ENCODE measurements around the gene NPAT.
"Not testable (repeated sequence)": the region's sequence is repeated elsewhere in the genome, so short reads cannot be mapped to it uniquely, and the experiment has no call there.

Gene NPAT

DNA sequence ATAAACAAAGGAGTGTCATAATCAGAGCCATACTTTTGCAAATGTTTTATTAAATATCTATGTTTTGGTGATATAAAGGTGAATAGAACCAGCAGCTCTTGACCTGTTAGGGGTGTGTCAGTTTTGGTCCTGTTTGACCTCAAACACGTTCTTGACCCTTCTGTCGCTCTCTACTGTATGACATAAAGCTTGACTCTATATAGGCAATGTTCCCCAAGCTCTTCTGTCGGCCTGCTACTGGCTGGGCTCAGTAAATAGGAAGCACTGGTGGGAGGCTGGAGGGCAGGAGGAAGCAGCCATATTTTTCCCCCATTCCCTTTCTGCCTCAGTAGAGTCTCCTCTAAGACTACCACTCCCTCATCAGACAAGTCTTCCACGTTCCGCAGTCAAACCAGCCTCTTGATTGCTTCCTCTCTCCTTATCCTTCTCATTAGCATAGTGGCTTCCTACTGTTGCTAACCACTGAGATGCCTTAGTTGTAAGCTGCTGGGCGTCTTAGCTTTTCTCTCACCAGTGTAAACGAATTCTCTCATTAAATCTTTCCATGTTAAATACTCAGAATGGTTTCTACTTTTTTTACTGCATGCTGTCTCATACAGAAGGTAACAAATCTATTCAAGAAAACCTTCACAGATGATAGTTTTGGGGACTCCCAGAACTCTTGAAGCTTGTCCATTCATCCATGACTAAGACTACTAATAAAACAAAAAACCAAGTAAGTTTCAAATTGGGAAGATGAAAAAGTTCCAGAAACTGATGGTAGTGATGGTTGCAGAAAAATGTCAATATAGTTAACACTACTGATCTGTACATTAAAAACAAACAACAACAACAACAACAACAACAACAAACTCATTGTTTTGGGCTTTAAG lies 3.3 kb downstream of the NPAT start:
- no peak for DNase-seq

DNA sequence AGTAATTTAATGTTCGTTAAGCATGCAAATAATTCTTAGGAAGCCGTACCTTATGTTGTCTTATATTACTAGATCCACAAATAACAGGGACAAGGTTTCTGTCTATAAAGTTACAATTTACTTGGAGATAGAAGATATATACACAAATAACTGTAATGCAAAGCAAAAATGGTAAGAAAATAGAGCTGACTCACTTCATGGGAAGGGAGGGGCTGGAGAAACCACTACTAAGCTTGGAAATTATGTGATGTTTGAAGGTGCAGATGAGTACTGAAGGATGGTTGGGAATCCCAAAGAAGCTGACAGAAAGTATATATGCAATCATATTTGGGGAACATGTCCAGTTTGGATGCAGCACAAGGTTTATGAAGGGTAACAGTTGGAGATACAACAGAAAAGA lies 4.0 kb downstream of the NPAT start:
- no peak for DNase-seq

DNA sequence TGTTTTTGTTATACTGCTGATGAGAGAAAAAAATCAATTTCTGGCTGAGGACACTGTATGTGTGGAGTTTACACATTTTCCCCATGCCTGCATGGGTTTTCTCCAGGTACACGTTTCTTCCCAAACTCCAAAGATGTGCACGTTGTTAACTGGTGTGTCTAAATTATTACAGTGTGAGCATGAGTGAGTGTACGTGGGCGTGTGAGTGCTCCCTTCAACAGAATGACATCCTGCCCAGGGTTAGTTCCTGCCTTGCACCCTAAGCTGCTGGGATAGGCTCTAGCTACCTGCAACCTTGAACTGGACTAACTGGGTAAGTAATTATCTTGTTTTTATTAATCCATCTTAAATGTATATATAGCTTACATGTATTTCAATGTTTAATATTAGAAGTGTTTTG lies 5.5 kb downstream of the NPAT start:
- no peak for DNase-seq

DNA sequence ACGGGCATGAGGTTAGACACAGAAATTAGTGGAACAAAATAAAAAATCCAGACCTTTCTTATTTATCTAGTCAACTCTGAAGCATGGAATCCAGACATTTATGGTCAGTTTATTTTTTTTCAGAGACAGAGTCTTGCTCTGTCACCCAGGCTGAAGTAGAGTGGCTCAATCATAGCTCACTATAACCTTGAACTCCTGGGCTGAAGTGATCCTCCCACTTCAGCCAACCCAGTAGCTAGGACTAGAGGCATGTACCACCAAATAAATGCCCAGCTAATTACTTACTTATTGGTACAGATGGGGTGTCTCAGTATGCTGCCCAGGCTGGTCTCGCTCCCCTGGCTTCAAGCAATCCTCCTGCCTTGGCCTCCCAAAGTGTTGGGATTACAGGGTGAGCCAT lies 8.7 kb downstream of the NPAT start:
- no peak for DNase-seq

DNA sequence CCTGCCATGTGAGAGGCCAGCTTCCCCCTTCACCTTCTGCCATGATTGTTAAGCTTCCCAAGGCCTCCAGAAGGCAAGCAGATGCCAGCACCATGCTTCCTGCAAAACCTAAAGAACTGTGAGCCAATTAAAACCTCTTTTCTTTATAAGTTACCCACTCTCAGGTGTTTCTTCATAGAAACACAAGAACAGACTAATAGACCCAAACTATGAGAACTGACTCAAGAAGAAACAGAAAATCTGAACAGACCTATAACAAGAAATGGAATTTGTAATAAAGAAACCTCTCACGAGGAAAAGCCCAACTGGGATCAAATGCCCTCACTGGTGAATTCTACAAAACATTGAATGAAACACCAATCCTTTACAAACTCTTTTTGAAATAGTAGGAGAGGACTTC lies 12.0 kb downstream of the NPAT start:
- DNase-seq: no peak

DNA sequence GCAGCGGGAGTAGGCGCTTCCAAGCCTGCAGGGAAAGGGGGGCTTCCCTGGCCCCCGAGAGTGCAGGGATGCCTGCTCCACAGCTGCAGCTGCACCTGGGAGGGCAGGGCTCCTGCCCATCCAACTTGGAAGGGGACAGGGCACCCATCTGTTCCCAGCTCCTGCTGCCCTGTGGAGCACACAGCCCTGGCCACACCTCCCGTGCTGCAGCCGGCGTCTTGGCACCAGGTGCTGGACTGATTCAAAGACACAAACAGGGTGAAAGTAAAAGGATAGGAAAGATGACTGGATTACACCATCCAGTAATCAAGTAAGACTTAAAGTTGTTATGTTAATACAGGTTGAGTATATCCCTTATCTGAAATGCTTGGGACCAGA lies 14.8 kb downstream of the NPAT start:
- DNase-seq: no peak

DNA sequence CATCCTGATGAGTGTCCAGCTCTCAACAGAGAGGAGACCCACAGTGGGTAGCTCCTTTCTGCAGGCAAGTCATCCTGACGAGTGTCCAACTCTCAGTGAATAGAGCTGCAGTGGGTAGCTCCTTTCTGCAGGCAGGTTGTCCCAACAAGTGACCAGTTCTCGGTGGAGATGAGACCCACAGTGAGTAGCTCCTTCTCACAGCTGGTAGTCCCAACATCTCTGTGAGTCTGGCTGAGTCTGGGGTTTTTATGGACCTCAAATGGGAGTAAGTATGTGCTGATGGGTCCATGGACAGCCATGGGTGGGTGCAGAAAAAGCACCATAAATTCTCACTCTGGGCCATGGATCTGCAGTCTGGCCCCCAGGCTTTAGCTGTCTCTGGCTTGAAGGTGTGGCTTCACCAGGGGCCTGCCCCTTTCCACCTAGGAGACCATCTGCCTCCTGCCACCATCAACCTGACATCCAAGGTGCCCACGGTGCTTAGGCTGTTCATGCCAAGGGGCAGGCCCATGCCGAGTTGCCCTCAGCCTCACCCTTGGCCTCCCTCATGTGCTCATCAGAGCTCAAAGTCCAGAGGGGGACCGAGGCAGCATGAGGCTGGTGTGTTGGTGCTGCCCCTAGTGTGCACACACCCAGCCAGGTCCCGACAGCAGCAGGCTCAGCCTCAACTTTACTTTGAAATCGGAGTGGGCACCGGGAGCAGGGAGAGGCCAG lies 15.3 kb downstream of the NPAT start:
- no peak for DNase-seq

DNA sequence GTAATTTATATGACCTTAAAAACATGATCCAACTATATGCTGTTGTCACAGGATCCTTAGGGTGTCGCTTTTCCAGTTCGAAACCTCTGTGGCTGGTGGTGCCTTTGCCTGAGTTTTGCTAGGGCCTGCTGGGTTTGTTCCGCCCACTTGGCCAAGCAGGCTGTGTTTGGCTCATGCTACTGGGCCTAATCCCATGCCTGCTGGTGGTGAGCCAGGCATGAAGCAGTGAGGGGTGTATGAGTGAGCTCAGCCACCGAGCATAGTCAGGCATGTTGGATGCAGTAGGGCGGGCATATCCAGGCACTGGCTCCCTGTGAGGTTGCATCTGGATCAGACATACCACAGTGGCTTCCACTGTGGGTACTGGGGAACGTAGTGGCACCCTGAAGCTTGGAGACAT lies 16.3 kb downstream of the NPAT start:
- no peak for DNase-seq

DNA sequence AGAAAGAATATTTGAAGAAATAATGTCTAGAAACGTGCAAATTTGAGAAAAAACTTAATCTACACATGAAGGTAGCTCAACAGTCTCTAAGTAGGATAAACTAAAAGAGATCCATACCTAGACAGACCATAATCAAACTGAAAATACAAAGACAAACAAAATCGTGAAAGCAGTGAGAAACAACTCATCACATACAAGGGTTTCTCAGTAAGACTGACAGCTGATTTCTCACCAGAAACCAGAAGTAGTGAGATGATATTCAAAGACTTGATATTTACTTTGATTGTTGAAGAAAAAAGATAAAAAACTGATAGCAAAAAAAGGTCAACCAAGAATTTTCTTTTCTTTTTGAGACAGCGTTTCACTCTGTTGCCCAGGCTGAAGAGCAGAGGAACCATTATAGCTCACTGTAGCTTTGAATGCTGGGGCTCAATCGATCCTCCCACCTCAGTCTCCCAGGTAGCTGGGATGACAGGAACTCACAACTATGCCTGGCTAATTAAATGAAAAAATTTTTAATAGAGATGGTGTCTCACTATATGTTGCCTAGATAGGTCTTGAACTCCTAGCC lies 17.4 kb downstream of the NPAT start:
- no peak for DNase-seq

DNA sequence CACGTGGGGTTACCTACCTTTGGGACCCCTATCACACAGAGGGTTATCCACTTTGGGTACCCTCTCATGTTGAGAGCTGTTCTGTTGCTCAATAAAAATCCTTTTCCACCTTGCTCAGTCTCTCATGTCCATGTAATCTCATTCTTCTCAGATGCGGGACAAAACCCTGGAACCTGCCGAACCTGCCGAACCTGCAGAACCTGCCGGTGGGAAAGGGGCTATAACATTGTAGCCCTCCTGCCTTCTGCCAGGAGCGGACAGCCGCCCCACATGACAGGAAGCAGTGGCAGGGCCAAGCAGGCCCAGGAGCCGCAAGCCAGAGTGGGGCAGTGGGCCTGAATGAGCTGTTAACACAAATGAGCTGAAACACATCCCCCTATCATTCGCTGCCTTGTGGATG lies 18.1 kb downstream of the NPAT start:
- DNase-seq: no peak

DNA sequence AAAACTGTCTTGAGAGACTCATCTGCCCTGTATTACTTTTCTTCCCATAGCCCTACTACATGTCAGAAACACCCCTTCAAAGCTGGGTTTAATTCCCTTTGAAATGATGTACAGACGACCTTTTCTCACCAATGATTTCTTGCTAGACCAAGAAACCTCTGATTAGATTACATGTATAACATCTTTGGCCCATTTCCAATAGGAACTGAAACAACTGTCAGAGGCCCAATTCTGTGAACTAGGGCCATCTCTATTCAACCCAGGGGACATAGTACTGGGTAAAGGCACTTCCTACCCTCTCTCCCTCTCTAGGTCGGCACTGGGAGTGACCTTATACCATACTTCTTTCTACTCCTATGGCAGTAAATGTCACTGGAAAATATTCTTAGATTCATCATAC lies 19.4 kb downstream of the NPAT start:
- DNase-seq: no peak

DNA sequence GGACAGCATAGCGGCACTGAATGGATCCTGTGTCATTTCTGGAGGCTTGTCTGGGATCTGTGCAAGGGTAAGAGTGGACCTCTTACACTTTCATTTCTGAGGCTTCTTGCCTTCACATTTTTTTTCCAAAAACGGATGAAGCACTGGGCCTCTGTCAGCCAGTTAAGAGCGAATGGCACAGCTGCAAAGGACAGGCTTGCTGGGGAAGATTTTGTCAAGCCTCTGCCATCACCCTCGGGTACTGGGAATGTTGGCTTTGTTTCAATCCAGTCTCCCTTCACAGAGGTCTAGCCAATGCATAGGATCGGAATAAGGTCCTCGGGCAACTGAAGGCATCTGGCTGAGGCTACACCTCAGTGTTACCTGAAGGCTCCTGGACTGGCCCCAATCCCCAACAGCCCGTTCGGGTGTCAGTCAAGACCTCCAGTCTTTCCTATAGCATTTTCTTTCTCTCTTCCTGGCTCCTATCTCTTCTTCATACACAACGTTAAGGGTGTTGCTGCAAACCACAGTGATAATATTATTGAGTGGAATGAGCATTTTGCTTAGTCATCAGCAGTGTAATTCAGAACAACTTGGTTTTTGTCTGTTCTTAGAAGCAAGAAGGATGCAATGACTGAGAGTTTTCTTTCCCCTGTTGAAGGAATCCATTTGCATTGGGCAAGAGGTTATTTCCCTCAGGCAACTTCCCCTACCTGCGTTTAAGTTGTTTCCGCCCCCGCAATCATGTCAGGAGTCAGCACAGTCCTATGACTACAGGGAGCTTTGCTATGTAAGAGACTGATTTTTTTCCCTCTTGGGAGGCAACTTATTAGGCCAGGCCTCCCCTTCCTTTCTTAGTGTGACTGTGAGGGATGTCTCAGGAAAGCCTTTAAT lies 22.8 kb downstream of the NPAT start:
- DNase-seq: peak; percentile 26

DNA sequence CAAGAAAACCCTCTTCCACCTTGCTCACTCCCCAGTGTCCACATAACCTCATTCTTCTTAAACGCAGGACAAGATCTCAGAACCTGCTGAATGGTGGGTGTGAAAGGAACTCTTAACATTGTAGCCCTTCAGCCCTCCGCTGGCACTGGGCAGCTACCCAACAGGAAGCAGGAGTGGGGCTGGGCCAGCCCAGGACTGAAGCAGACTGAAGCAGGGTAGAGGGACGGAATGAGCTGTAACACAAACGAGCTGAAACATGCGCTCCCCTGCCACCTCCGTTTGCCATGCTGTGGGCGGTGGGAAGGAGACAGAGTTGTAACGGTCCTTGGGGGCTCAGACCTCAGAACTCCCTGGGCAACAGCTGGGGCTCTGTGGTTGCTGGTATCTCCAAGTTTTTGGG lies 23.6 kb downstream of the NPAT start:
- DNase-seq: no peak

DNA sequence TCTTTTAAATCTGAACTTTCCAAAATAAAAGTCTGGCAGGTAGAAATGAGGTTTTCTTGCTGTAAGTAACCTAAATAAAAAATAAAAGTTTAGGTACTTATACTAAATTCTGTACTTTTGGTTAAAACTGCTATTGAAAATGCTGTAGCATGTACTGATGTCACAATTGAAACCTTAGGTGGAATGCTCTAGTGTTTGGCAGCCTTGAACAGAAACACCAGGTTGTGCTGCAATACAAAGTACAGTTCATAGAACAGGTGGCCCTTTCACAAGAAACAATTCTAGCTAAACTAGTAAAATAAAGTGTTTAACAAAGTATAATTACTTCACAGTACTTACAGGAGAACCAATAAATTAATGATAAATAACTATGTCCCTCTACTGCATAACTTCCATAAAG lies 25.1 kb downstream of the NPAT start:
- DNase-seq: no peak

DNA sequence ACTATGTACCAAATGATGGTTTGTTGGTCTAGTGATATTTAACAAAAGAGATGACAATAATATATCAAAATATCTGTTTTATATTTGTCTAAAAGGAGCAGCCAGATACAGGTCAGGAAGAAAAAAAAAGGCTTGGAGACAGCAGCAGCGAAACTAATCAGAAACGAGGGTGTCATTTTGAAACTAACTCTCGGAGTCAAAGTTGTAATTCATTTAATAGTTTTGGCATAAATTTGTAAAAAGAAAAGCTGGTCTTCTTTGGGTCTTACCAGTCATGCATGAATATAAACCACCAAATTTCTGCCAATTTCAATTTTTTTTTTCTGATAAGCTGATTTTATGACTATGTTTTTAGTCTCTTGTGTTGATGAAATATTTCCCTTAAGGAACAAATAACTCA lies 25.5 kb downstream of the NPAT start:
- DNase-seq: no peak

DNA sequence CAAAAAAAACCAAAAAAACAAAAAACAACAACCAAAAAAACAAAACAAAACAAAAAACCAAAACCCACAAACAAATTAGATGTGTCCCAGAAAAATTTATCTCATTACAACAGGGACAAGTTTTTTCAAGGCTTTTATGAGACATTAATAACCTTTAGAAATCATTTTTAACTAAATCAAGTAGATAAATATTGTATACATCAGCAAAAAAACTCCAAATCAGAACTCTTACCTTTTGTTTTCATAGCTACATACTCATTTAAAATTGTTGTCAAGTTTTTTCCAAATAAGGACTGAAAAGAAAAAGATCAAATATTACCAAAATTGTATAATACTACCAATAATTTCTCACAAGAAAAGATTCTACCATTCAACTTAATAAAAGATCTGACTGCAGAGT lies 28.7 kb downstream of the NPAT start:
- DNase-seq: no peak

DNA sequence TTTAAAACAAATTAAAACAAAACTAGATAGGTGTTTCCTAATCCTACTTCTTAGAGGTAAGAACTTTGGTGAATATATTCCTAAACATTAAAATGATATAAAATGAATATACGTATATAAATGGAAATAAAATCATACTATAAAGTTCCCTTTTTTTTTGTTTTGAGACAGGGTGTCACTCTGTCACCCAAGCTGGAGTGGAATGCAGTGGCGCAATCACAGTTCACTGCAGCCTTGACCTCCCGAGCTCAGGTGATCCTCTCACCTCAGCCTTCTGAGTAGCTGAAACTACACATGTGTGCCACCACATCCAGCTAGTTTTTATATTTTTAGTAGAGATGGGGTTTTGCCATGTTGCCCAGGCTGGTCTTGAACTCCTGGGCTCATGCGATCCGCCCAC lies 44.9 kb downstream of the NPAT start:
- no peak for DNase-seq

DNA sequence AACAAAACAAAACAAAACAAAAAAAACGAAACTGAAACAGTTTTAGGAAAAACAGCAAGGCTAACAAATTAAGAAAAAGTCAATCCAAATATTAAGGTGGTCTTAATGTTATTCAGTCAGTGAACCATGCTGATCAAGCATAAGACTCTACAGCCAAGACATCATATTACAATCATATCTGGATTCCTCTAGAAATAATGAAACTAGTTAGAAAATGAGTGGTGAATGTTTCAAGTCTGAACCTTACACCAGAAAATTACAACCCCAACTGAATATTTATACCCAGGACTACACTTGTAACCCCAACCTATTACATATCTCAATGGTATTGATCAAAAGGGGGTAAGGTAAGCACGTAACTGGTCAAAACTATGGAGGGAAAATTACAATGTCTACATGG lies 52.3 kb downstream of the NPAT start:
- DNase-seq: no peak

DNA sequence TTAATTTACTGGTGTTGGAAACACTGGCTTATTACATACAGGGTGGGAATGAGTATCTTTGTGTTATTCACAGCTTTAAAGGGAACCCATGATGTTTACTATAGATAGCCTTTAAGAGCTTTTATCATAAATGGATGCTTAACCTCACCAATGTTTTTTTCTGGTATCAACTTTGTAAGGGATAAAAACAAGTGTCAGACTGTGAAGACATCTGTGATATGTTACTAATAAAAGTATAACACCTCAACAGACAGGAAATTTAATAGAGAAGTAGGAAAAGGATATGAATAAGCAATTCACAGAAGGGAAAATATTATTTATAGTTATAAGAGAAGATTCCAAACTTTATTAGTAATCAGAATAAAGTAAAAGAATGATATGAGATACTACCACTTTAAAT lies 54.8 kb downstream of the NPAT start:
- DNase-seq: no peak

DNA sequence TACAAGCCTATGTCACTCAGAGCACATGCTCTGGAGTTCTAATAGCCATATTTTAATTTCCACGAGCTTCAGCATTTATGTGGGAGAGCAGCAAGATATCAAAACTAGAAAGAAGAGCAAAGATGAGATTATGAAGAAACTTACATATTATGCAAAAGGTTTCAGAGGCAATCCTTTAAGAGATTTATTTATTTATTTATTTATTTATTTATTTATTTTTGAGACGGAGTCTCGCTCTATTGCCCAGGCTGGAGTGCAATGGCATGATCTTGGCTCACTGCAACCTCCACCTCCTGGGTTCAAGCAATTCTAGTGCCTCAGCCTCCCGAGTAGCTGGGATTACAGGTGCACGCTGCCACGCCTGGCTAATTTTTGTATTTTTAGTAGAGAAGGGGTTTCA lies 59.6 kb downstream of the NPAT start:
- not testable (repeated sequence) for DNase-seq

DNA sequence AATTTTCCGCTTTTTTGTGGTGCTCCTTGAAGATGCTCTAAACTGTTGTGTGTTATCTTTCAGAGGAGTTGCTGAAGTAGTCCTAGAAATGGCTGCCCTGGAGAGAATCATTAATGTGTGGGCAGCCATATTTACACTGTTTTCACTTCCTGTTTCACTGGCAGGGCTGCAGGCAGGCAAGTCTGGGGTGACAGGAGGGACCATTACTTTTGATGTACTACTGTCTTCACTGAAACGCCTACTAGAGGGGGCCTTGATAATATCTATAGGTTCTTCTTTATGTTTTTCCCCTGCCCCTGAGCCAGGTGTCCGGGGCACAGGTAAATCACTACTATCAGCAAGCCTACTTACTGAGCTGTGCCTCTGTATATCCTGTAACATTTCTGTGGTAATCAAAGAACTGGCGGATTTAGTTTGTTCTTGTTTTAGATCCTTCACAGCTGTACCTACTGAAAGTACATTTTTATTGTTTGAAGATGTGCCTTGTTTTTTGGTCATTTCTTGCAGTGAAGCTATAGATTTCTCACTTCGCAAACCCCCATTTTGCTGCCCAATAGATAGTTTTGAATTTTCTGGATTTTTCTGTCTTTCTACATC lies 61.4 kb downstream of the NPAT start:
- DNase-seq: no peak

DNA sequence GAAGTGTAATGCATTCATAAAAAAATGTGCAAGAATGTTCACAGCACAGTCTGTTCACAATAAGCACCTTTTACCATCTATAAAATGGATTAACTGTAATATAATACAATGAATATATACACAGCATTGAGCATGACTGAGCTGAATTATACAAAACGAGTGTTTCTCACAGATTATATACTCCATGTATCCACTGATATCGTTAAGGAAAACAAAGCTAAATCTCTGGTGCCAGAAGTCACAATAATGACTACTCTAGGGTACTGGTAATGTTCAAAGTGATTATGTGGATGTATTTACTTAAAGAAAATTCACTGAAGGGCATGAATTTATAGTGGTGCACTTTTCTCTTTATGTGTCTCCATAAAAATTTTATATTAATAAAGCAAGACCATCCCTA lies 67.8 kb downstream of the NPAT start:
- DNase-seq: no peak

DNA sequence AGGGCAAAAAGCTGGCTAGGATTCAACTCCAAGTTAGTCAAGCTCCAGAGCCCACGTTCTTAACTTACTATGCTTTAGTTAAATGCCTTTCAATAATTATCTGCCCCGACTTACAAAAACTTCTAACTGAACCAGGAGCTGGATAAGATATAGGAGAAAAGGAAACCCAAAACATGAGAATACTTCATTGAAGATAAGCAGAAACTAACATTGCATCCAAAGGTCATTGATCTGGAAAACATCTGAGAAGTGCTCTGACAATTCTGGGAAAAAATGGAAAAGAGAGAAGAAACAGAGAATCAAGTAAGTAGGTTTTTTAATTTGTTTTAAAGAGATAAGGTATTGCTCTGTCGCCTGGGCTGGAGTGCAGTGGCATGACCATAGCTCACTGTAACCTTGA lies 73.9 kb downstream of the NPAT start:
- no peak for DNase-seq
